ENCODE results near the gene NDUFV1.

DNA sequence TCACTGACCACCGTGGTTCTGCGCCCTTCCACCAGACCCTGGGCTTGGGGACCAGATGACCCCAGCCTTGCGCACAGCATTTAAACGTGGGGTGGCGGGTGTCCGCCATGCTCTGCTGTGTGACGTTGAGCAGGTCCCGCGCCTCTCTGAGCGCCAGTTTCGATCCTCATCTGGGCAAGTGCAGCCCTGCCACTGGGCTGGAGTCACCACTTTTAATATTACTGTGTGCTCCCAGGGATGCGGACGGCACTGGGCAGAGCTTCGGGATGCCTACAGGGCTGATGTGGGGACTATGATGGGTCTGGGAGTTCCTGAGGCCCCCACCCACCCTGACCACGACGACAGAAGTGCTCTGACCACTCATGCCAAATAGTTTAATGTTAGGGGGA lies 24.2 kb downstream of the NDUFV1 start:
- TF ChIP-seq PATZ1 (CRISPR knock-in tag; IDR thresholded peaks at IDR 0.05; ENCODE audit: borderline replicate concordance) (no peak), CTCF (IDR thresholded peaks at IDR 0.05 in 2 of 3, conservative IDR thresholded peaks at IDR 0.05 in 1 of 3; ENCODE audit: insufficient read depth in 2 of 3, low read depth in 1 of 3, low read length in 3 of 3) (no peak), TAF1 (IDR thresholded peaks at IDR 0.05; ENCODE audit: control insufficient read depth, extremely low read depth, insufficient read depth, low read length, severe bottlenecking) (no peak), RHOXF2B (CRISPR knock-in tag; conservative IDR thresholded peaks at IDR 0.05) (no peak), NR2F6 (CRISPR knock-in tag; IDR thresholded peaks at IDR 0.05) (peak; percentile 63; the same call in 1 of the 2 replicates), CBFA2T2 (conservative IDR thresholded peaks at IDR 0.05) (no peak), EP300 (IDR thresholded peaks at IDR 0.05; ENCODE audit: low read length) (no peak), ZKSCAN1 (IDR thresholded peaks at IDR 0.05; ENCODE audit: low read depth, low read length) (no peak), SETDB1 (IDR thresholded peaks at IDR 0.05; ENCODE audit: low read length) (no peak)
- TF ChIP-seq, protein P1, sequence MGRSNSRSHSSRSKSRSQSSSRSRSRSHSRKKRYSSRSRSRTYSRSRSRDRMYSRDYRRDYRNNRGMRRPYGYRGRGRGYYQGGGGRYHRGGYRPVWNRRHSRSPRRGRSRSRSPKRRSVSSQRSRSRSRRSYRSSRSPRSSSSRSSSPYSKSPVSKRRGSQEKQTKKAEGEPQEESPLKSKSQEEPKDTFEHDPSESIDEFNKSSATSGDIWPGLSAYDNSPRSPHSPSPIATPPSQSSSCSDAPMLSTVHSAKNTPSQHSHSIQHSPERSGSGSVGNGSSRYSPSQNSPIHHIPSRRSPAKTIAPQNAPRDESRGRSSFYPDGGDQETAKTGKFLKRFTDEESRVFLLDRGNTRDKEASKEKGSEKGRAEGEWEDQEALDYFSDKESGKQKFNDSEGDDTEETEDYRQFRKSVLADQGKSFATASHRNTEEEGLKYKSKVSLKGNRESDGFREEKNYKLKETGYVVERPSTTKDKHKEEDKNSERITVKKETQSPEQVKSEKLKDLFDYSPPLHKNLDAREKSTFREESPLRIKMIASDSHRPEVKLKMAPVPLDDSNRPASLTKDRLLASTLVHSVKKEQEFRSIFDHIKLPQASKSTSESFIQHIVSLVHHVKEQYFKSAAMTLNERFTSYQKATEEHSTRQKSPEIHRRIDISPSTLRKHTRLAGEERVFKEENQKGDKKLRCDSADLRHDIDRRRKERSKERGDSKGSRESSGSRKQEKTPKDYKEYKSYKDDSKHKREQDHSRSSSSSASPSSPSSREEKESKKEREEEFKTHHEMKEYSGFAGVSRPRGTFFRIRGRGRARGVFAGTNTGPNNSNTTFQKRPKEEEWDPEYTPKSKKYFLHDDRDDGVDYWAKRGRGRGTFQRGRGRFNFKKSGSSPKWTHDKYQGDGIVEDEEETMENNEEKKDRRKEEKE (IDR thresholded peaks at IDR 0.05; ENCODE audit: borderline replicate concordance in 1 of 2, control insufficient read depth in 1 of 2, low read depth in 2 of 2, low read length in 1 of 2) = no peak
